Common myeloid progenitor, CD34-positive (primary cell): ENCODE results near the gene NT5C2.
"Not testable (repeated sequence)": the region's sequence is repeated elsewhere in the genome, so short reads cannot be mapped to it uniquely, and the experiment has no call there.

ENCODE experiments used
- CTCF ChIA-PET: fragments of 350-600 bp; sonication (Branson Sonifier 250); formaldehyde crosslinking; loops from one replicate; lab custom pipeline; 2021; ENCODE audit warnings: antibody characterized with exemption; lab: Charles Lee
- POLR2A ChIA-PET: fragments of 350-600 bp; sonication (Branson Sonifier 250); formaldehyde crosslinking; loops from one replicate; lab custom pipeline; 2021; ENCODE audit warnings: antibody characterized with exemption; lab: Charles Lee
- DNase-seq, 3 donors: peaks; one replicate each; pipeline versions ENCODE4 v3.0.0 to v3.0.0-alpha.2; 2013
- H3K27ac ChIP-seq, 2 experiments: 1 replicate in 1 of 2; 2 replicates in 1 of 2; pipeline ENCODE4 v1.7.0; 2013; ENCODE audit warnings: inconsistent platforms in 2 of 2, low read length in 2 of 2, mild to moderate bottlenecking in 2 of 2, low read depth in 1 of 2, moderate library complexity in 1 of 2; ENCODE audit not compliant: severe bottlenecking in 2 of 2, insufficient read depth in 1 of 2, poor library complexity in 1 of 2
- H3K27me3 ChIP-seq, 5 experiments: replicated peaks in 2 of 5; 1 replicate in 3 of 5; 2 replicates in 2 of 5; pipeline versions ENCODE4 v1.6.1 to v1.7.0; 2013; ENCODE audit warnings: low read length in 4 of 5, mild to moderate bottlenecking in 2 of 5, moderate library complexity in 2 of 5, inconsistent platforms in 1 of 5; ENCODE audit not compliant: insufficient read depth in 5 of 5, control insufficient read depth in 4 of 5
- H3K36me3 ChIP-seq, 4 experiments: 1 replicate in 2 of 4; 2 replicates in 2 of 4; pipeline versions ENCODE4 v1.6.1 to v1.7.0; 2013; ENCODE audit warnings: low read length in 3 of 4, control low read depth in 1 of 4, mild to moderate bottlenecking in 1 of 4; ENCODE audit not compliant: control insufficient read depth in 4 of 4, insufficient read depth in 4 of 4
- H3K4me1 ChIP-seq, 4 experiments: 1 replicate in 3 of 4; 2 replicates in 1 of 4; pipeline versions ENCODE4 v1.6.1 to v1.7.1; 2013; ENCODE audit warnings: low read length in 3 of 4, mild to moderate bottlenecking in 3 of 4, control low read depth in 1 of 4, inconsistent platforms in 1 of 4, moderate library complexity in 1 of 4; ENCODE audit not compliant: control insufficient read depth in 4 of 4, insufficient read depth in 4 of 4; ENCODE audit errors: control extremely low read depth in 1 of 4
- H3K4me3 ChIP-seq, 7 experiments: 1 replicate in 4 of 7; 2 replicates in 3 of 7; pipeline versions ENCODE4 v1.5.1 to v1.7.0; 2013; ENCODE audit warnings: mild to moderate bottlenecking in 7 of 7, low read length in 6 of 7, moderate library complexity in 6 of 7, inconsistent platforms in 2 of 7, low read depth in 2 of 7, control low read depth in 1 of 7; ENCODE audit not compliant: insufficient read depth in 4 of 7, control insufficient read depth in 1 of 7; ENCODE audit errors: extremely low read depth in 1 of 7
- H3K9me3 ChIP-seq, 5 experiments: 1 replicate in 4 of 5; 2 replicates in 1 of 5; pipeline versions ENCODE4 v1.6.1 to v1.7.1; 2013; ENCODE audit warnings: low read length in 4 of 5, mild to moderate bottlenecking in 2 of 5, inconsistent platforms in 1 of 5, low read depth in 1 of 5, moderate library complexity in 1 of 5; ENCODE audit not compliant: control insufficient read depth in 4 of 5, insufficient read depth in 2 of 5; ENCODE audit errors: control extremely low read depth in 1 of 5
- WGBS: methylation state at CpG from one replicate; pipeline ENCODE4 v1.1.5; 2013; ENCODE audit not compliant: insufficient coverage; 5-methylcytosine and 5-hydroxymethylcytosine counted together

Gene NT5C2

DNA sequence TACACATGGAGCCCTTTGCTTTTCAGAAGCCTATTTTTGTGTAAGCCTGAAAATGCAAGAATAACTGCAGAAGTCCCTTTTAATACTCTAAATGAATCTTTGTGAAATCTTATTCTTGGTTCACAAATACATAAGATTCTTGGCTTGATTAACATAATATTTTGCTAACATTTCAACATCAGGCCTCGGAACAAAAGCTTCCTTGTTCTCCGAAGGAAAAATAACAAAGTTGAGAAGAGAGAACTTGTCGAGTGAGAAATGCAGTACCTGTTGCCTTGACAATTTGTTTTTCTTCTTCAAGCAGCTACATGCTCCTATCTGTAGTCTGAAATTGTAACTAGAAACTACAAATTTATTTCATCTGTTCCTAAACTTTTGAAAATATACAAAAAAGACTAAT lies 8.5 kb downstream of the NT5C2 start:
- ChIA-PET CTCF (interaction anchor here (1.0 to 1.7 kb wide), 5 partner anchors 8 to 271 kb away, joined by 3 to 4 read pairs (median 4); partner anchors contain the start of gene NT5C2), POLR2A (interaction anchor here (0.6 to 1.3 kb wide), 2 partner anchors 9 to 19 kb away, joined by 3 to 5 read pairs; partner anchors contain the start of gene NT5C2)
- no peak for DNase-seq
- peak overlapping the region in 5 of 7 experiments; percentile 16 to 70 (median 44) for H3K4me3 ChIP-seq
- H3K27ac ChIP-seq: peak overlapping the region; percentile 46 to 95
- no CpG with 5 or more reads among the region's 3 CpGs for WGBS
- H3K9me3 ChIP-seq: no peaks in the 10 kb centered on the region
- H3K27me3 ChIP-seq: no peaks in the 10 kb centered on the region
- peaks cover 57 to 90% (median 70%) of the 10 kb centered on the region in 4 experiments for H3K4me1 ChIP-seq
- H3K36me3 ChIP-seq: peaks cover 0 to 7% (median 6%) of the 10 kb centered on the region in 4 experiments

GRCh38 chr10:103183991-103184451 lies 9.1 kb downstream of the NT5C2 start:
- ChIA-PET CTCF (interaction anchor here (1.0 to 1.7 kb wide), 4 partner anchors 9 to 60 kb away, joined by 4 read pairs; partner anchors contain the start of gene NT5C2), POLR2A (interaction anchor here (0.6 to 1.3 kb wide), 2 partner anchors 9 to 20 kb away, joined by 3 to 5 read pairs; partner anchors contain the start of gene NT5C2)
- Histone ChIP-seq H3K27ac (peak overlapping the region; percentile 46 to 95), H3K4me3 (peak overlapping the region in 4 of 7 experiments; percentile 27 to 70 (median 54)), H3K36me3 (peaks cover 4 to 12% (median 9%) of the 10 kb centered on the region in 4 experiments), H3K4me1 (peaks cover 60 to 92% (median 75%) of the 10 kb centered on the region in 4 experiments)
- H3K9me3 ChIP-seq, DNase-seq, H3K27me3 ChIP-seq: not testable (repeated sequence)
- WGBS: 94% methylated on average over 6 of the region's 12 CpGs

DNA sequence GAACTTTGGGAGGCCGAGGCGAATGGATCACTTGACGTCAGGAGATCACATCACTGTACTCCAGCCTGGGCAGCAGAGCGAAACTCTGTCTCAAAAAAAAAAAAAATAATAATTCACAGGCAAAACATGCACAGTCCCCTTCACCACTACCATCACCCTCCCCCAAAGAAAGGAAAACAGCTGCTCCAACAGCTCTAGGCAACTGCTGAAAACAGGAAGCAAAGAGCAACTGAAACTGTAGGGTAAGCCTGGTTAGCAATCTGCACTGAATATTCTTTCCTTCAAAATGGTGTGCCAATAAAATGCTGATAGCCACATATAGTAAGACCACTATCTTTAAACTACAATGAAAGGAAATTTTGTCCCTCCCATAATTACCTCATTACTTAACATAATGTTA lies 11.8 kb downstream of the NT5C2 start:
- POLR2A ChIA-PET: interaction anchor here (0.6 to 1.2 kb wide), 3 partner anchors 11 to 577 kb away, joined by 3 to 10 read pairs (median 4); no protein-coding TSS in a partner anchor
- peak; percentile 90 to 97 (median 96) for DNase-seq
- H3K27ac ChIP-seq: peak overlapping the region; percentile 86 to 95

DNA sequence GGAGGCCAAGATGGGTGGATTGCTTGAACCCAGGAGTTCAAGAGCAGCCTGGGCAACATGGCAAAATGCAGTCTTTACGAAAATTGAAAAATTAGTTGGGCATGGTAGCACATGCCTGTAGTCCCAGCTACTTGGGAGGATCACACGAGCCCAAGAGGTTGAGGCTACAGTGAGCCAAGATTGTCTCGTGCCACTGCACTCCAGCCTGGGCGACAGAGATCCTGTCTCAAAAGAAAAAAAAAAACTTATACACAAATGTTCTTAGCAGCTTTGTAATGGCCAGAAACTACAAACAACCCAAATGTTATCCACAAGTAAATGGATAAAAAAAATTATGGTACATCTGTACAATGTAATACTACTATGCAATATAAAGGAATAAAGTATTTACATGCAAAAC lies 12.6 kb downstream of the NT5C2 start:
- Histone ChIP-seq H3K27me3 (no peaks in the 10 kb centered on the region), H3K36me3 (peaks cover 3 to 39% (median 17%) of the 10 kb centered on the region in 4 experiments), H3K9me3 (no peaks in the 10 kb centered on the region), H3K4me1 (peaks cover 46 to 91% (median 66%) of the 10 kb centered on the region in 4 experiments), H3K4me3 (peak overlapping the region in 3 of 7 experiments; percentile 29 to 34 (median 29)), H3K27ac (peak overlapping the region; percentile 86 to 95)
- CTCF ChIA-PET: interaction anchor here (1.5 kb wide), 1 partner anchor 61 kb away, joined by 3 read pairs; no protein-coding TSS in a partner anchor
- 80% methylated on average over 1 of the region's 4 CpGs for WGBS
- POLR2A ChIA-PET: interaction anchor here (2.1 kb wide), 1 partner anchor 12 kb away, joined by 10 read pairs; no protein-coding TSS in a partner anchor
- no peak for DNase-seq

More for the DNA sequence above, 11.8 kb downstream of the NT5C2 start:
- Histone ChIP-seq H3K27me3 (no peaks in the 10 kb centered on the region), H3K9me3 (no peaks in the 10 kb centered on the region), H3K36me3 (peaks cover 3 to 32% (median 13%) of the 10 kb centered on the region in 4 experiments), H3K4me3 (peak overlapping the region in 4 of 7 experiments; percentile 15 to 59 (median 29)), H3K4me1 (peaks cover 51 to 94% (median 69%) of the 10 kb centered on the region in 4 experiments)
- WGBS: 0% methylated on average over 3 of the region's 4 CpGs
- CTCF ChIA-PET: interaction anchor here (0.6 to 1.5 kb wide), 3 partner anchors 10 to 392 kb away, joined by 3 read pairs; no protein-coding TSS in a partner anchor

GRCh38 chr10:103177123-103177522 lies 15.9 kb downstream of the NT5C2 start:
- ChIA-PET POLR2A (interaction anchor here (1.0 to 1.1 kb wide), 2 partner anchors 15 to 67 kb away, joined by 3 to 7 read pairs; no protein-coding TSS in a partner anchor), CTCF (interaction anchor here (1.3 to 3.1 kb wide), 6 partner anchors 10 to 67 kb away, joined by 3 to 12 read pairs (median 6); no protein-coding TSS in a partner anchor)
- WGBS: 14% methylated on average over 1 of the region's 1 CpG
- Histone ChIP-seq H3K4me1 (peaks cover 25 to 58% (median 40%) of the 10 kb centered on the region in 4 experiments), H3K9me3 (no peaks in the 10 kb centered on the region), H3K4me3 (peak overlapping the region in 1 of 7 experiments; percentile 28), H3K27me3 (no peaks in the 10 kb centered on the region), H3K36me3 (peaks cover 10 to 63% (median 38%) of the 10 kb centered on the region in 4 experiments), H3K27ac (peak overlapping the region; percentile 59 to 68)
- no peak for DNase-seq

DNA sequence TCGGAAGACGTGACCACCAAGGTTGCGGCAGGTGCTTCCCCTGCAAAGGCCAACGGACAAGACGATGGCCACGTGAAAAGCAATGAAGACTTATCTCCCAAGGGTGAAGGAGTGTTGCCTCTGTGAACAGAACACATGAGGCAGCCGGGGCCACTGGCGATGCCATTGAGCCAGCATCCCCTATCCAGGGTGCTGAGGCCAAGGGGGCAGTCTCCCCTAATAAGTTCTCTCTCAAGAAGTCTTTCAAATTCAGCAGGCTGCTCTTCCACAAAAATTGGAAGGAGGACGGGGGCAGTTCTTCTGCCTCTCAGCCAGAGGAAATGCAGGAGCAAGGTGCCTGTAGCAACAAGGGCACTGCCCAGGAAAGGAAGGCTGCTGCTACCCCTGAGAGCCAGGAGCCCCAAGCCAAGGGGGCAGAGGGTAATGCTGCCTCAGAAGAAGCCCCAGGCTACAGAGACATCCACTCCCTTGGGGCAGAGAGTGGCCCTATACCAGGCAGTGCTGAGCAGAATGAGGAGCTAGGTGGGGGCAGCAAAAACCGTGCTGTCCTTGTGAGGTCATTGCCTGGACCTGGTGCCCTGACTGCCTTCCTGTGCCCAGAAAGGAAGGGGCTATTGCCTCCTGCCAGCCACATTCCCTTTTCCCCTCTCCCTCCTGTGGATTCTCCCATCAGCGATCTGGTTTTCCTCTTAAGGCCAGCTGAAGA lies 17.3 kb downstream of the NT5C2 start:
- H3K27ac ChIP-seq: peak overlapping the region in 1 of 2 experiments; percentile 68
- POLR2A ChIA-PET: no interaction called here

More for the DNA sequence above, 17.3 kb downstream of the NT5C2 start:
- WGBS: 89% methylated on average over 11 of the region's 11 CpGs
- no peak for DNase-seq
- Histone ChIP-seq H3K4me3 (no peak overlapping the region), H3K36me3 (peaks cover 10 to 71% (median 44%) of the 10 kb centered on the region in 4 experiments), H3K9me3 (no peaks in the 10 kb centered on the region), H3K4me1 (peaks cover 16 to 52% (median 31%) of the 10 kb centered on the region in 4 experiments), H3K27me3 (no peaks in the 10 kb centered on the region)
- CTCF ChIA-PET: interaction anchor here (0.7 to 3.1 kb wide), 4 partner anchors 9 to 59 kb away, joined by 3 to 11 read pairs (median 4); no protein-coding TSS in a partner anchor
